CD4-positive, alpha-beta T cell treated with Interleukin-2 at 100 ng/mL for 4 hours (primary cell): ENCODE results near the gene DCBLD1.
"Not testable (repeated sequence)": the region's sequence is repeated elsewhere in the genome, so short reads cannot be mapped to it uniquely, and the experiment has no call there.

Source experiments
- DNase-seq: peaks from one replicate; pipeline ENCODE4 v3.0.0-alpha.2; 2020; ENCODE audit warnings: low spot score

The DCBLD1 gene

DNA sequence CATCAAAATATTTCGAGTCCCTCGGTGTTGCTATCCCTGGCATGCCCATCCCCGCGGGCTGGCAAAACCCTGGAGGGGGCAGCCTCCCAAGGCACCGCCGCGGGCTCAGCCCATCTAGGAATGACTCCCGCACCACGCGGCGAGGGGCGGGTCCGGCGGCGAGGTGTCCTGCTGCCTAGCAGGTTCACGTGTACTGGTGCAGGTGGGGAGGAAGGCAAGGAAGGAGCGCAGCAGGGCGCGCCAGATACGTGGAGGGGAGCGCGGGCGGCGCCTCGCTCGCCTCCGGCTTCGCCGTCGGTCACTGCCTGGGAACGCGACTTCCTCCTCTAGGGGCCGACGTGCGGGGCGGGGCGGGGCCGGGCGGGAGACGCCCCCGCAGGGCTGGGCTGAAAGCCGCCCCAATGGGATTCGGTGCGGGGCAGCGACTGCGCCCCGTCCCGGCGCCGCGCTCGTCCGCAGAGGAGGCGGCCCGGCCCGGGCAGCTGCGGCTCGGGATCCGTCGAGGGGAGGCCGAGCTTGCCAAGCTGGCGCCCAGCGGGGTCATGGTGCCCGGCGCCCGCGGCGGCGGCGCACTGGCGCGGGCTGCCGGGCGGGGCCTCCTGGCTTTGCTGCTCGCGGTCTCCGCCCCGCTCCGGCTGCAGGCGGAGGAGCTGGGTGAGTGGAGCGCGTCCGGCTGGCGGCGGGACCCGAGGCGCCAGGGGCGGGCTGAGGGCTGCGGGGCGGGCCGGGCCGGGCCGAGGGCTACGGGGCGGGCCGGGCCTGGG, at the start of gene DCBLD1:
TSS of gene DCBLD1 (plus strand) at position 435 of the 764 bp plus-strand sequence. CDS start at position 543, 108 bp downstream.
- DNase-seq, result peak; percentile 49

DNA sequence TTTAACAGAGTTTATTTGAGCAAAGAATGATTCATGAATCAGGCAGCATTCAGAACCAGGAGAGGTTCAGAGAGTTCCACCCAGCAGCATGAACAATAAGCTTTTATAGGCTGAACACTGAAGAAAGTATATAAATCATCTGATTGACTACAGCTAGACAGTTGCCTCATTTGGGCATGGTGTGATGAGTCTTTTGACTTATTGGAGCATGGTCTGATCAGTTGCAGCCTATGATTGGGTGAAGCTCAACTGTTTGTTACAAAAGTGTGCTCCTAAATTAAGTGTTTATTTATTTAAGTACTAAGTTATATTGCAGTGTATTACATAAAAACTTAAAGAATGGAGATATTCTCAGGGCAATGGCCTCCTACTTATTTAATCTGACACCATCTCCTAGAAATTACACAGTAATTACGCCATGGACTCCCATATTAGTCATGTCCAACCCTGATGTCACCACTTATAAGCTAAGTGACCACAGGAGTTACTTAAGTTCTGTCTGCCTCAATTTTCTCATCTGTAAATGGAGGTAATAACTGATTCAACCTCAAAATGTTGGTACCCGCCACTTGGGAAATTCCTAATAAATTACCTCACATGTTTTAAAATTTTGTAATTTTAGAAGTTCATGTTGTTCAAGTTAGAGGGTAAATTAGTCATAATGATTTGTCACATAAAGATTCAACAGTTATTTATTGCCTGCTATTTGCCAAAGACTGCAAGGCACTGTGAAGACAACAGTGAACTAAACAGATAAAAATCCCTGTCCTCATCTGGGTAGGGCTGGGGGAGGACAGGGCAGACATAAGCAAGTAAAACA, 41.6 kb upstream of the DCBLD1 start:
- no peak for DNase-seq

DNA sequence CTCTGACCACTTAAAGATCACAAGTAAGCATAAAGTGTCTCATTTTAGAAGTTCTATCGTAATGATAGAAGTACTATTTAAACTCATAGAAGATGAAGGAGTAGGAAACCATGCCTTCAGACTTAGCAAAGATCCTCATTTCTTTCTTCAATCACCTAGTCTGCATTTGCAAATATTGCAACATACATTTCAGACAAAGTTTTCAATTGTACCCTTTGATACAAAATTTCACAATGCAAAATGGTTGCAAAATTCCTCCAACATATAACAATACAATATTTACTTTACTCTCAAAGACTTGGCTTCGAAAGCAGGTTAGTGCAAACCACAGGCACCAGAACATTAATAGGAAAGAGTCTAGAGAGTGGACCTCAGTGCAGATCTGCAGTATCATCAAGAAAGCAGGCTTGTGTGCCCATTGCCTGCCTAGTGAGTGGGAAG, 40.6 kb upstream of the DCBLD1 start:
- no peak for DNase-seq

DNA sequence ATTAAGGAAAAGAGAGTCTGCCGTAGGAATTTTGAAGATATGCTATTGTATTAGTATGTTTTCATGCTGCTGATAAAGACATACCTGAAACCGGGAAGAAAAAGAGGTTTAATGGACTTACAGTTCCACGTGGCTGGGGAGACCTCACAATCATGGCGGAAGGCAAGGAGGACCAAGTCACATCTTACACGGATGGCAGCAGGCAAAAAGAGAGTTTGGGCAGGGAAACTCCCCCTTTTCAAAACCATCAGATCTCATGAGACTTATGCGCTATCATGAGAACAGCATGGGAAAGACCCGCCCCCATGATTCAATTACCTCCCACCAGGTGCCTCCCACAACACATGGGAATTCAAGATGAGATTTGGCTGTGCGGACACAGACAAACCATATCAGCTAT, 40.2 kb upstream of the DCBLD1 start:
- not testable (repeated sequence) for DNase-seq

DNA sequence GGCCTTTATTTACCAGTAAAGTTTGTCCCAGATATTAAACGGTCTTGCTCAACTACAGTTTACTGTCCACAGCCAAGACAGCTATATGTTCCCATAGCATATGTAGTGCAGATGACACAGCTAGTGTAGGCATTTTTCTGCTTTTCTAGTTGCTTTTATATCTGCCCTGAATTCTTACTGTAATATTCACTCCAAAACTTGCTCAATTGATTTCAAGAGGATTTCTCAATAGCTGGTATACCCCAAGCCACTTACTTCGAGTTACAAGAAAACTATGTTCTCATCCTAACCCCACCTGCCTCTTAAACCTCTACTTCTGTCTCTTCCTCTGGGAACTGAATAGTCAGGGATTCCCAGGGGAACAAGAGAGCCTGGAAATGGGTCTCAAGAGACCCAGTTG, 37.9 kb upstream of the DCBLD1 start:
- DNase-seq, result no peak

DNA sequence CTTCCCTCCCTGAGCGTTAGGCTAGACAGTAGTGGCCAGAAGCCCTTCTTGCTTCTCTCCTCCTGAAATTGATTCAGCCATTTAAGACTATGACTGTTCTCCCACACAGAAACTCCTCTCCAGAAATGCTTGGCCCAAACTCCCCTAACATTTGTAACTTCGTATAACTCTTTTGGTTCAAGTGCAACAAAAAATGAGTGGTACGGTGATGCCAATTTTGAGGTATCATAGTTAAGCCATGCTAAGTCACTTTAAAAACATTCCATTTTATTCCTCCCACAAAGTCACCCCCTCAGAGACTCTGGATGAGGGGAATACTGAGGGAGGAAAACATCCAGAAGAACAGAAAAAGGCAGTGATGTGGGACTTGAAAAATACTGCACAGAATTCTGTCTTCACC, 35.6 kb upstream of the DCBLD1 start:
- no peak for DNase-seq

DNA sequence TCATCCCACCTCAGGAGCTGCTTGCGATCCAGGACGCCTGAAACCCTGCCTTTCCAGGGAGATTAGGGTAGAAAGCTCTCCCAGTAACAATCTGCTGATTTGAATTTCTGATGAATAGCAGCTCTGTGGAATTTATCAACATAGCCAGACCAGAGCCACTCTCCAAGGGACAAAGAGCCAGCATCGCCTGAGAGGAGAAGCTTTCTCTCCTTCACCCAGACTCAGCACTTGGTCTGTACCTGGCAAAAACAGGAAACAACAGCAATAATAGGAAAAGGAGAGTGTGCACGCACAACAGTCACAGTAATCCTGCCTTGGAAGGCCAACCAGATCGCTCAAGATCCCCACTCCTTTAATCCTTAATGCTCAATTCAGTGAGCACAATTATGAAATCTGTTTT, 34.5 kb upstream of the DCBLD1 start:
- no peak for DNase-seq

DNA sequence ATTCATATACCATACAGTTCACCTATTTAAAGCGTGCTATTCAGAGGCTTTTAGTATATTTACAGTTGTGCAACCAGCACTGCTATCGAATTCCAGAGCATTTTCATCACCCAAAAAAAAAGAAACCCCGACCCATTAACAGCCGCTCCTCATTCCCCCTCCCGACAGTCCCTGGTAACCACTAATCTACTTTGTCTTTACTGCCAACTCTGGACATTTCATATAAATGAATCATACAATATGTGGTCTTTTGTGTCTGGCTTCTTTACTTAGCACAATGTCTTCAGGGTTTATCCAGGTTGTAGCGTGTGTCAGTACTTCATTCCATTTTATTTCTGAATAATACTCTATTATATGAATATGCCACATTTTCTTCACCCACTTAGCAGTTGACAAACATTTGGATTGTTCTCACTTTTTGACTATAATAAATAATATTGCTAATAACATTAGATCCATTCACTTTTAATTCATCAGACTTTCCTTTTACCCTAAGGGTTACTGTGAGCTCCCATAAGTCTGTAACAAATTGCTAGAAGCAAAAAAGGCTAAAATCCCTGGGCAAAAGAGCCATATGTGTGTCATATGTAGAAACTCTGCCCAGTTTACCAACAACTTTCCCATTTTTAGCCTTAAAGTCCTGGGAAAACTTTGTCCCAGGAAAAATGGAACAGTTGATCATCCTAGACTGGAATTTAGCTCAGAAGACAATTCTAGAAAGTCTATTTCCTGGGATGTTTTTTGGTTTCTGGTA, 33.6 kb upstream of the DCBLD1 start:
- DNase-seq, result no peak

DNA sequence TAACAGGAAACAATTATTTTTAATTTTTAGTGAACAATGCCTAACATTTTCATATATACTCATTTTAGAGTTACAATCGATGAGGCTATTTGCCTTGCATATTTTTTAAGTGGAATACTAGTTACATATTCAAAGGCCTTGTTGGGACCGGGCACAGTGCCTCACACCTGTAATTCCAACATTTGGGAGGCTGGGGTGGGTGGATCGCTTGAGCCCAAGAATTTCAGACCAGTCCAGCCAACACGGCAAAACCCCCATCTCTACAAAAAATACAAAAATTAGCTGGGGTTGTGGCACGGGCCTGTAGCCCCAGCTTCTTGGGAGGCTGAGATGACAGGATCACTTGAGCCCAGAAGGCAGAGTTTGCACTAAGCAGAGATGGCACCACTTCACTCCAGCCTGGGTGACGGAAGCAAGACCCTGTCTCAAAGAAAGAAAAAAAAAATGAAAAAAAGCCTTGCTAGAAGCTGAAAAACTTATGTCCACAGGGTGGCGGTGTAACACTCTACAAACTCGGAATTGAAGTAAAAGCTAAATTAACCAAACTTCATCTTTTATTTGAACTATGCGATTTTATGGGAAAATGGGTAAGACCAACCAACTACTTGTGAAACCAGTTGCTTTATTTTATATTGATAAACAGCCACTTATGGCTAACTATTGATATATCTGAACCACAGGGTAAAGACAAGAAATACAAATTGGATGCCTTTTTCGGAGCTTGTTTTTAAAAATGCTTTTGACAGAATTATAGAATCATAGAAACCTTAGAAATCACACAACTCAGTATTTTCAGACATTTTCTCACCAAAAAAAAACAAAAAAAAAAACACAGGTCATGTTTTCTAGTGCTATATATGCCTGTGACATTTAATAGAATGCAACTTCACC, 32.7 kb upstream of the DCBLD1 start:
- DNase-seq, result peak; percentile 68

DNA sequence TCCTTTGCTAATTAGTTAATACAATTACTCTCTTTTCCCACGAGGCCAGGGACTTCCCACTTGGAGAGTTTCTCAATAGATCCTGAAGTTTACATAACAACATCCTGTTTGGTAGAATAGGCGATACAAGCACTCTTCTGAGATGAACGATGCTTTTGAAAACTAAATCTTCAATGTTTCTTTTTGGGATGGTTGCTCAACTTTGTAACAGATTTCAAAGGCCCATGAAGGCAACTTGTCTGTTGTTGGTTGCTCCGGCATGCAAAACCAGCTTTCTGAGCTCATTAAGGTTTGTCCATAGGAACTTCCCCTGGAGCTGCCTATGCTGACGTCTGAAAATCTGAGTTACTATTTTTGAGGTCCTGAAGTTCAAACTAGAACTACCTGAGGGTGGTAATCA, 30.8 kb upstream of the DCBLD1 start:
- DNase-seq, result no peak

DNA sequence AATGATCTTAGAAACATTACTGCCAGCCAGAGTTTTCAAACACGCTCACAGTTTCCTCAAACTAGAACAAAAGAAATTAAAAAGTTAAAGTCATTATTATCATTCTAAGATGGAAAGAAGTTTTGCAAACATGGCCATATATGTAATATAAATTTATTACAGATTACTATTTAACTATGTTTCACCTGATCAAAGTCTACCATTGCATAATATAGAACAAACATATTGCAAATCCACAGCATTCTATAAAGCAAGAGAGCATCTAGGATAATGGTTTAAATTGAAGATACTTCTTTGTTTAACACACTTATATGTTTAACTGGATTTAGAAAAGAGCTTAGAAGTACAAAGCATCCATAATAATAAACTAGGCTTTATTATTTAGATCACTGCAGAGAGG, 26.2 kb upstream of the DCBLD1 start:
- DNase-seq, result no peak

DNA sequence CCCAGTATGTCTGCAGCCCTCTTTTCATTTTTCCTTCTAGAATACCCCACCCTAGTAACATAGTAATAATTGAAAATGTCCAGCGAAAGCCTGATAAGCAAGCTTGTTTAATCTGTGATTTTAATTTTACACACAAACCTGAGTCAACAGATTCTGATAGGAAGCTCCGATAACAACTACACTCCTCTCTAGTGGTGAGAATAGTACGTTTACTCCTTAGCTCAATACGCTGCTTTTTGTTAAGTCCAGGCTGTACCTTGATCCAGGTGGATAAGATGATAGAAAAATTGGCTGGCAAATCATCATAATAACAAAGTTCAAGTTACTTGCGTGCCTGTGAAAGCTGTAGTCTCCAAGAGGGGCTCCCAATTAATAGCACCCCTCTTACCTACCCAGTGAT, 25.5 kb upstream of the DCBLD1 start:
- DNase-seq, result no peak

DNA sequence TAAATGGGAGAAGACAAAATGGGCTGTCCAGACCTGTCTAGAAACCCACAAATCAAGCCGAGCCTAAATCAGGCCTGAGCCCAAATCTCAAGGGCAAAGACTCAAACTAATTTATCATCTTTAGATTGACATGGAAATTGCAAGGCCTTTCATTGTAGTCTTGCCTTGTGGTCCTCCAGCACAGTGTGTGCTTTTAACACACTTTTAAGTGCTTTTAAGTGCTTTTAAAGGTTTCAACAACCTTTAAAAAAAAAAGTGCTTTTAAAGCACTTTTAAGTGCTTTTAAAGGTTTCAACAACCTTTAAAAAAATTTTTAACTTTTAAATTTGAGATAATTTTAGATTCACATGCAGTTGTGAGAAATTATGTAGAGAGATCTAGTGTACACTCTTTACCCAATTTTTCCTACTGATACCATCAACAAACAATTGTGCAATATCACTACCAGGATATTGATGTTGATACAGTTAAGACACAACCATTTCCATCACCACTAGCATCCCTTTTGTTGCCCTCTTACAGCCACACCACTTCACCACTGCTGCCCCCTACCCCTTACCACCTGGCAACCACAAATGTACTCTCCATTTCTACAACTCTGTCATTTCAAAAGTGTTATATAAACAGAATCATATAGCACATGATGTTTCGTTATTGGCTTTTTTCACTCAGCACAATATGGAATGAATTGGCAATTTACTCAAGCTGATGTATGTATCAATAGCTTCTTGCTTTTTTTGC, 23.1 kb upstream of the DCBLD1 start:
- DNase-seq, result no peak

DNA sequence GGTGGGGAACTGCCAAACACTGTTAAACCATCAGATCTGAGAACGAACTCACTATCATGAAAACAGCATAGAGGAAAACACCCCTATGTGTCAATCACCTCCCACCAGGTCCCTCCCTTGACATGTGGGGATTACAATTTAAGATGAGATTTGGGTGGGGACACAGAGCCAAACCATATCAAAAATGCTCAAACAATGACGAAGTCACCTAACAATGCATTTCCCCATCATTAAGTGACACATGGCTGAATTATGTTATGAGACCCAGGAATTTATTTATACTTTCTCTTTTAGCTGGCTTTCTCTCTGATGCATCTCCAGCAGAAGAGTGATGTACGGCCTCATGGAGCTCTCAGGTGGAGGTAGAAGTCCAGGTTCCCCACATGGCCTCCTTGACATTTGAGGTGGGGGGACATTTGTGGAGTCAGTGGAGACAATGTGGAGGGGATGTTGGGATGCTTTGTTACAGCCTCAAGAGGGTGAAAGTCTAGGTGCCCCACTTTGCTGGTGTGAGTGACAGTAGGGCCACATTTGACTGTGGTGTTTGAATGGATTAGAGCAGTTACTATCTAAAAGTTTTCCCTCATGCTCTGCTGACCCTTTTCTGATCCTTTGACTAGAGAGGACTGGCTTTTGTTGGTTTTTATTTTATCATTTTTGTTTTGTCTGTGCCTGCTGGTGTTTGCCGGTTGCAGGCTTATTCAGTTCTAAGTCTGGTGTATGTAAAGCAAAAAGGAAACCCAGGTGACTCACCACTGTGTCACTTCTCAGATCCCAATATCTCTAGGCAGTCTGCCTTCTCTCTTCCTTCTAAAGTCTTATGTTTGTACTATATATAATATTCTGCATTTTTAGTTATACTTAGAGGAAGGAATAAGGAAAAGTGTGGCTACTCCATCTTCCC, 18.5 kb upstream of the DCBLD1 start:
- peak; percentile 11 for DNase-seq

DNA sequence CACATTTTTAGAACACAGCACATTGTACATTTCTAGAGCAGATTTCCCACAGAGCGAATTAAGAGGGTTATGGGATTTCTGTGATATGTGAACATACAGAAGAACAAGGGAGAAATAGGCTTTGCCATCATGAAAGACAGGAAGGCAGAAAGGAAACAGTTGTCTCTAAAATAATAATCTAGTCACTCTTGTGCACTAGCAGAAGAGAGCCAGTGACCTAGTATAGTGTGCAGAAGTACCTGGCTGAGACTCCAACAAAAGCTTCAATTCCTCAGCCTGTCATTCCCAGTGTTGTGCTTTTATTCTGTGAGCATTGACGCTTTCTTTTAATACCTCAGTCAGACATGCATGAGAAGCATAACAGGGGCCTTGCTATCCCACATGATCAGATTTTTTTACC, 17.8 kb upstream of the DCBLD1 start:
- DNase-seq, result no peak

DNA sequence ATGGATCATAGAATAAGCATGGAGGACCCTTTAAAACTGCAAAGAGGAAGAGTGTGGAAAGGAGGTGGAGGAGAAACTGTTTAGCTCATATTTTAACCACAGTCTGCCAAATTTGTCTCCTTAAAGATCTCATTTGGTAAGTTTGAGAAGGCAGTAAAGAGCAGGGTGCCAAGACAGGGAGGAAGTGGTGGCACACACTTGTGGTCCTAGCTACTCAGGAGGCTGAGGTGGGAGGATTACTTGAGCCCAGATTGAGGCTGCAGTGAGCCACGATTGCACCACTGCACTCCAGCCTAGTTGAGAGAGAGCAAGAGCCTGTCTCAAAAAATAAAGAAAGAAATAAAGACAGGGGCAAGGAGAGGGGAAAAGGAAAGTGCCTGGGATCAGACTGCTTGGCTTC, 16.8 kb upstream of the DCBLD1 start:
- DNase-seq, result no peak

DNA sequence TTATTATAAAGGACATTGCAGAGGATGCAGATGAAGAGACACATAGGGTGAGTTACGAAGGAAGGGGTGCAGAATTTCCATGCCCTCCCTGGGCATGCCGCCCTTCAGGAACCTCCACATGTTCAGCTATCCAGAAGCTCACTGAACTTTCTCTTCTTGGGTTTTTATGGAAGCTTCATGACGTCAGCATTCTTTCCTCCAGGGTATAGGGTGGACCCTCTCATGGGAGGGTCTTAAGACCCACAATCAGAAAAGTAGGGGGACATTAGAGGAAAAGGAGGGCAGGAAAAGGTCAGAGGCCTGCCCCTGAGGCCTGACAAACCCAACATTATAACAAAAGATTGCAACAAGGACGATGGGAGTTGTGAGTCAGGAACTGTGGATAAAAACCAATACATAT, 14.6 kb upstream of the DCBLD1 start:
- DNase-seq, result no peak

DNA sequence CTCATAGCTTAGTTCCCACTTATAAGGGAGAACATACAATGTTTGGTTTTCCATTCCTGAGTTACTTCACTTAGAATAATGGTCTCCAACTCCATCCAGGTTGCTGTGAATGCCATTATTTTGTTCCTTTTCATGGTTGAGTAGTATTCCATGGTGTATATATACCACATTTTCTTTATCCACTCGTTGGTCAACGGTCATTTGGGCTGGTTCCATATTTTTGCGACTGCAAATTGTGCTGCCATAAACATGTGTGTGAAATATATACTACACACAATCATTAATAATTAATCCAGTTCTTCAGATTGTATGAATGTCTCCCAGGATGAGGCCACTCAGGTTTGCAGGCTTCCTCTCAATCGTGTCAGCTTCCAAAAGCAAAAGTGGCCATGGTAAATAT, 13.9 kb upstream of the DCBLD1 start:
- not testable (repeated sequence) for DNase-seq

DNA sequence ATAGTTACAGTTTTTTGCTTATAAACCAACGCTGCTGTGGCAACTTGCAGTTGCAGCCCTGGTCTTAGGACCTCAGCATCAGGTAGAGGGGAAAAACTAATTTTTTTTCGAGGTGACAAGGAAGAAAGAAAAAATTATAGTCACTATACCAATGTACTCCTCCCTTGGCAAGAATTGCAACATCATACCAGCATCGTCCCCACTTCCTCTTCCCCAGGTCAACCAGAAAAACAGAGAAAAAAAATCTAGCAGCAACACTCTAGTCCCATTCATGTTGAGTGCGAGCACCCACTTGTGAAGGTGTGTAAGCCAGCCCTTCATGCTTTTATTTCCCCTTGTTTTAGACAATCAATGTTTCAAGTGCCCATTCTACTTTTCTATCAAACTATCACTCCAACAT, 13.1 kb upstream of the DCBLD1 start:
- no peak for DNase-seq

DNA sequence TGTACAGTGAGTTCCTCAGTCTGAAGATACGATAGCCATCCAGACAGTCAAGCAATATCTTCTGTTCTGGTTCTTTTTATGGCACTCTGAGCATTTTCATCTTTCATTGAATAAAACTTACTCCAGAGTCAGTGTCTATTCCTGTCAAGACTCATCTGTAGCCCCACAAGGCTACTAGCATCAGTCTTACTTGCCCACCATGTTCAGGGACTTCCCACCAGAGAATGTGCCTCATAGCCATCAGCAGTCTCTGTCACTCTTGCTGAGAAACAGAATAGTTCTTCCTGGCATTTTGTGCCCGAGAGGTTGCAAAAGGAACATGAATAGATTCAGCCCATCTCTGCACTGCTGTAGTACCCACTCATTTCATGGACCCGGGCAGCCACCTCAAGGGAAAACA, 12.7 kb upstream of the DCBLD1 start:
- no peak for DNase-seq
